GM12865 (cell line): ENCODE results near the gene OR6B2.

ENCODE experiments used
- DNase-seq: peaks from one replicate; pipeline ENCODE4 v3.0.0; 2010; ENCODE audit warnings: low read depth
- H3K4me3 ChIP-seq: 2 replicates; pipeline ENCODE4 v1.5.1; 2011; ENCODE audit warnings: mild to moderate bottlenecking, low read depth, low read length, control low read depth
- TF ChIP-seq, protein P1 (sequence below): IDR thresholded peaks from 2 replicates; pipeline ENCODE4 v1.5.1; 2011; ENCODE audit warnings: low read length, control low read depth, low read depth, inconsistent platforms; ENCODE audit not compliant: insufficient read depth; ENCODE audit errors: missing control alignments

OR6B2 gene

DNA sequence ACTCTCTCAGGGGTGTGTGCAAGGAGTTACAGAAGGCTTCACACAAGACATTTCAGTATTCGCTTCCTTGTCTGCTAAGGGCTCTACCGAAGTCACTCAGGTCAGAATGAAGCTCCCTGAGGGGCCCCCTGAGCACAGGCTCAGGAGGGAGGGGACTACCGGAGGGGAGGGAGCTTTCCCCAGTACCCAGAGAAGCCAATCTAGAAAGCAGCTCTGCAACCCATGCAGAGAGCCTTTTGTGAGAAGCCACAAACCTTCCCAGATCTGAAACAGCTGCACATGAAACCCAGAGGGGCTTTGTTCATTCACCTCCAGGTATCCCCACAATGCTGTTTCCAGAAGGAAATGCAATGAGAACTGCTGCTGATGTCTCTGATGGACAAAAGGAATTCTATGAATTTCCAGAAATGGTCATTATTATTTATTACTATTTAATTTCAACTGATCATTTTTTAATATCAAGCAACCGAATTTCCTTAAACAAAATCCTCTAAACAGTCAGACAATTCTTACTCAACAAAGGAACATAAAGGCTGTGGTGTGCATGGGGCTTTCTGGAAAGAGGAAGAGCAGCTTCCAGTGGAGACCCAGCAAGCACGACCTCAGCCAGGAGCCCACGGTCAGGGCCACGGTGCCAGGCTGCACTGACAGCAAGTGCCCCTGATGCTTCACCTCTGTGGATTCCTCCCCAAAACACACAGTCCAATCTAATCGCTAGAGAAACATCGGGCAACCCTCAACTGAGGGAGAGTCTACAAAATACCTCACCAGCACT is 47.0 kb downstream of the OR6B2 start:
- H3K4me3 ChIP-seq: no peak overlapping the region
- TF ChIP-seq, protein P1, sequence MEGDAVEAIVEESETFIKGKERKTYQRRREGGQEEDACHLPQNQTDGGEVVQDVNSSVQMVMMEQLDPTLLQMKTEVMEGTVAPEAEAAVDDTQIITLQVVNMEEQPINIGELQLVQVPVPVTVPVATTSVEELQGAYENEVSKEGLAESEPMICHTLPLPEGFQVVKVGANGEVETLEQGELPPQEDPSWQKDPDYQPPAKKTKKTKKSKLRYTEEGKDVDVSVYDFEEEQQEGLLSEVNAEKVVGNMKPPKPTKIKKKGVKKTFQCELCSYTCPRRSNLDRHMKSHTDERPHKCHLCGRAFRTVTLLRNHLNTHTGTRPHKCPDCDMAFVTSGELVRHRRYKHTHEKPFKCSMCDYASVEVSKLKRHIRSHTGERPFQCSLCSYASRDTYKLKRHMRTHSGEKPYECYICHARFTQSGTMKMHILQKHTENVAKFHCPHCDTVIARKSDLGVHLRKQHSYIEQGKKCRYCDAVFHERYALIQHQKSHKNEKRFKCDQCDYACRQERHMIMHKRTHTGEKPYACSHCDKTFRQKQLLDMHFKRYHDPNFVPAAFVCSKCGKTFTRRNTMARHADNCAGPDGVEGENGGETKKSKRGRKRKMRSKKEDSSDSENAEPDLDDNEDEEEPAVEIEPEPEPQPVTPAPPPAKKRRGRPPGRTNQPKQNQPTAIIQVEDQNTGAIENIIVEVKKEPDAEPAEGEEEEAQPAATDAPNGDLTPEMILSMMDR: no peak
- DNase-seq: no peak
